ENCODE measurements around the gene SDHA. TPM values are rescaled to one million over a fixed set of nuclear protein-coding genes. Genes with fewer than 3 reads are reported as not detected.
A peak's percentile ranks its signal among the peaks of the same experiment; 100 is the strongest.

Gene SDHA
- total and polyA plus RNA-seq, 9 of the 15 experiments (the other 6 are each of a cell fraction or from before 2014, with no cell fraction given): 82.9 to 191 (median 130) TPM

DNA sequence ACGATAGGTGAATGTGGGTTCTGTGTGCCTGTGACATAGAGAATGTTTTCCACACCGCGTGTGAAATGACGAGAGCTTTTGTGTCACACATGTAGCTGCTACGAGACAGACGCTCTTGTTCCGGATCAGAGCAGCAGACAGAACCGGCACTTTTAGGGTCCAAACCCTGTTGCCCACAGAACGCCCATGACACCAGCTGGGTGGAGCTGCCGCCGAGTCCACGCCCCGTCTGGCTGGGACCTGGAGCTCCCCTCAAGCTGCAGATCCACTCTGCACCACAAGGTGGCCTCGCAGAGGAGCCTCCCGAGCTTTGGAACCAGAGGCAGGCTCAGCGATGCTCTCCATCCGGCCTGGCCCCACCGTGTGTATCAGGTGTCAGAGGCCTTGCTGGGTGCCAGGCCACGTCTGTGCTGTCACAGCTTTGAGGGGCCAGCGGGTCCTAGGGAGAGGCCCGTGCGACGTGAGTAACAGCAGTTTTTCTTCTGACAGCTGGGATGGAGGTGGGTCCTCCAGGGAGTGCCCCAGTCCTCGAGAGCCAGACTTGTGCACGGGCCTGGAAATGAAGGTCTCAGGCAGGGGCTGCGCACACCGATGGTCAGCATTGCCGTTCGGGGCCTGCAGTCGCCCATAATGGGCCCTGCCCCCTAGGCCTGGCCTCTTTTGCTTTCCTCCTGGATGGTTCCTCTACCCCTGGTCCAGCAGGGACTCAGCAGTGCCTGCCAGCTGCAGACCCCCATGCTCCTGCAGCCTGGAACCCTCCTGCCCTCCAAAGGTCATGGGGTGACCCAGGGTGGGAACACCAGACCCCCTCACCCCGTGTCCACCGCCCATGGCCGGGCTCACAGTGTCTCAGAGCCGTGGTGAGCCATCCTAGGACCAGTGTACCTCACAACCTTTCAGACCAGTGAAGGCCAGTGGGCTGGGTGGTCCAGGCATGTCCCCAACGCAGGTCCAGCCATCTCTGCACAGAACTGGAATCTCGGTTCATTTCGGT is 29.3 kb upstream of the SDHA start (continued):
- TF ChIP-seq, protein P1, sequence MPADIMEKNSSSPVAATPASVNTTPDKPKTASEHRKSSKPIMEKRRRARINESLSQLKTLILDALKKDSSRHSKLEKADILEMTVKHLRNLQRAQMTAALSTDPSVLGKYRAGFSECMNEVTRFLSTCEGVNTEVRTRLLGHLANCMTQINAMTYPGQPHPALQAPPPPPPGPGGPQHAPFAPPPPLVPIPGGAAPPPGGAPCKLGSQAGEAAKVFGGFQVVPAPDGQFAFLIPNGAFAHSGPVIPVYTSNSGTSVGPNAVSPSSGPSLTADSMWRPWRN (IDR thresholded peaks at IDR 0.05; ENCODE audit: low read depth): no peak
- no peak for TF ChIP-seq ZNF143 (CRISPR knock-in tag; IDR thresholded peaks at IDR 0.05)
- peak in 1 of 3 experiments; percentile 20 for TF ChIP-seq YY1 (IDR thresholded peaks at IDR 0.05; ENCODE audit: borderline replicate concordance in 1 of 3, control insufficient read depth in 1 of 3, extremely low read depth in 1 of 3, insufficient read depth in 3 of 3, insufficient read length in 1 of 3, insufficient replicate concordance in 2 of 3, low read depth in 1 of 3, low read length in 2 of 3)
- 0 out of 2 replicates have a peak, but pooled peaks have one; percentile 34 for TF ChIP-seq SP1 (CRISPR knock-in tag; IDR thresholded peaks at IDR 0.05)
- TF ChIP-seq, protein P2, sequence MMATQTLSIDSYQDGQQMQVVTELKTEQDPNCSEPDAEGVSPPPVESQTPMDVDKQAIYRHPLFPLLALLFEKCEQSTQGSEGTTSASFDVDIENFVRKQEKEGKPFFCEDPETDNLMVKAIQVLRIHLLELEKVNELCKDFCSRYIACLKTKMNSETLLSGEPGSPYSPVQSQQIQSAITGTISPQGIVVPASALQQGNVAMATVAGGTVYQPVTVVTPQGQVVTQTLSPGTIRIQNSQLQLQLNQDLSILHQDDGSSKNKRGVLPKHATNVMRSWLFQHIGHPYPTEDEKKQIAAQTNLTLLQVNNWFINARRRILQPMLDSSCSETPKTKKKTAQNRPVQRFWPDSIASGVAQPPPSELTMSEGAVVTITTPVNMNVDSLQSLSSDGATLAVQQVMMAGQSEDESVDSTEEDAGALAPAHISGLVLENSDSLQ (IDR thresholded peaks at IDR 0.05): no peak
- TF ChIP-seq, protein P3, sequence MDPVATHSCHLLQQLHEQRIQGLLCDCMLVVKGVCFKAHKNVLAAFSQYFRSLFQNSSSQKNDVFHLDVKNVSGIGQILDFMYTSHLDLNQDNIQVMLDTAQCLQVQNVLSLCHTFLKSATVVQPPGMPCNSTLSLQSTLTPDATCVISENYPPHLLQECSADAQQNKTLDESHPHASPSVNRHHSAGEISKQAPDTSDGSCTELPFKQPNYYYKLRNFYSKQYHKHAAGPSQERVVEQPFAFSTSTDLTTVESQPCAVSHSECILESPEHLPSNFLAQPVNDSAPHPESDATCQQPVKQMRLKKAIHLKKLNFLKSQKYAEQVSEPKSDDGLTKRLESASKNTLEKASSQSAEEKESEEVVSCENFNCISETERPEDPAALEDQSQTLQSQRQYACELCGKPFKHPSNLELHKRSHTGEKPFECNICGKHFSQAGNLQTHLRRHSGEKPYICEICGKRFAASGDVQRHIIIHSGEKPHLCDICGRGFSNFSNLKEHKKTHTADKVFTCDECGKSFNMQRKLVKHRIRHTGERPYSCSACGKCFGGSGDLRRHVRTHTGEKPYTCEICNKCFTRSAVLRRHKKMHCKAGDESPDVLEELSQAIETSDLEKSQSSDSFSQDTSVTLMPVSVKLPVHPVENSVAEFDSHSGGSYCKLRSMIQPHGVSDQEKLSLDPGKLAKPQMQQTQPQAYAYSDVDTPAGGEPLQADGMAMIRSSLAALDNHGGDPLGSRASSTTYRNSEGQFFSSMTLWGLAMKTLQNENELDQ (CRISPR knock-in tag; IDR thresholded peaks at IDR 0.05; ENCODE audit: borderline replicate concordance): no peak
- no peak for TF ChIP-seq HSF4 (CRISPR knock-in tag; IDR thresholded peaks at IDR 0.05; ENCODE audit: borderline replicate concordance)
- TF ChIP-seq ZNF347 (CRISPR knock-in tag; IDR thresholded peaks at IDR 0.05; ENCODE audit: low read depth): no peak
- no peak for TF ChIP-seq TEAD4 (IDR thresholded peaks at IDR 0.05; ENCODE audit: low read length)
- TF ChIP-seq TEAD4 (CRISPR knock-in tag; IDR thresholded peaks at IDR 0.05; ENCODE audit: borderline replicate concordance): no peak
- TF ChIP-seq, protein P4, sequence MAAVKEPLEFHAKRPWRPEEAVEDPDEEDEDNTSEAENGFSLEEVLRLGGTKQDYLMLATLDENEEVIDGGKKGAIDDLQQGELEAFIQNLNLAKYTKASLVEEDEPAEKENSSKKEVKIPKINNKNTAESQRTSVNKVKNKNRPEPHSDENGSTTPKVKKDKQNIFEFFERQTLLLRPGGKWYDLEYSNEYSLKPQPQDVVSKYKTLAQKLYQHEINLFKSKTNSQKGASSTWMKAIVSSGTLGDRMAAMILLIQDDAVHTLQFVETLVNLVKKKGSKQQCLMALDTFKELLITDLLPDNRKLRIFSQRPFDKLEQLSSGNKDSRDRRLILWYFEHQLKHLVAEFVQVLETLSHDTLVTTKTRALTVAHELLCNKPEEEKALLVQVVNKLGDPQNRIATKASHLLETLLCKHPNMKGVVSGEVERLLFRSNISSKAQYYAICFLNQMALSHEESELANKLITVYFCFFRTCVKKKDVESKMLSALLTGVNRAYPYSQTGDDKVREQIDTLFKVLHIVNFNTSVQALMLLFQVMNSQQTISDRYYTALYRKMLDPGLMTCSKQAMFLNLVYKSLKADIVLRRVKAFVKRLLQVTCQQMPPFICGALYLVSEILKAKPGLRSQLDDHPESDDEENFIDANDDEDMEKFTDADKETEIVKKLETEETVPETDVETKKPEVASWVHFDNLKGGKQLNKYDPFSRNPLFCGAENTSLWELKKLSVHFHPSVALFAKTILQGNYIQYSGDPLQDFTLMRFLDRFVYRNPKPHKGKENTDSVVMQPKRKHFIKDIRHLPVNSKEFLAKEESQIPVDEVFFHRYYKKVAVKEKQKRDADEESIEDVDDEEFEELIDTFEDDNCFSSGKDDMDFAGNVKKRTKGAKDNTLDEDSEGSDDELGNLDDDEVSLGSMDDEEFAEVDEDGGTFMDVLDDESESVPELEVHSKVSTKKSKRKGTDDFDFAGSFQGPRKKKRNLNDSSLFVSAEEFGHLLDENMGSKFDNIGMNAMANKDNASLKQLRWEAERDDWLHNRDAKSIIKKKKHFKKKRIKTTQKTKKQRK (IDR thresholded peaks at IDR 0.05; ENCODE audit: borderline replicate concordance, low read depth, low read length): no peak

Measured in K562 (cell line).